Choroid plexus epithelial cell (primary cell): ENCODE measurements around the gene OR5T2.
"Not testable (repeated sequence)": the region's sequence is repeated elsewhere in the genome, so short reads cannot be mapped to it uniquely, and the experiment has no call there.

ENCODE experiments used
- DNase-seq: peaks from one replicate; pipeline ENCODE4 v3.0.0-alpha.2; 2010; ENCODE audit warnings: low read depth
- H3K4me3 ChIP-seq: 2 replicates; pipeline ENCODE4 v1.5.1; 2011; ENCODE audit warnings: low read depth, mild to moderate bottlenecking, control low read depth, low read length, moderate library complexity
- CTCF ChIP-seq: conservative IDR thresholded peaks from 2 replicates; pipeline ENCODE4 v1.5.1; 2011; ENCODE audit warnings: low read depth, mild to moderate bottlenecking, control low read depth, inconsistent platforms, low read length, moderate library complexity

OR5T2 gene

GRCh38 chr11:56234155-56234554 lies at the start of gene OR5T2:
Gene OR5T2, minus strand, starts transcription at chr11:56234255. Its CDS starts 1,193 bp downstream, at chr11:56233062.
- TF ChIP-seq CTCF: no peak
- H3K4me3 ChIP-seq: no peak within 1 kb of the TSS
- no peak for DNase-seq

- no peak for TF ChIP-seq CTCF
- DNase-seq: no peak
- no peak within 1 kb of the TSS for H3K4me3 ChIP-seq
Measured at GRCh38 chr11:56273854-56274253, 39.8 kb upstream of the OR5T2 start, which contains the start of gene OR5T1. Gene OR5T1, plus strand, starts transcription at chr11:56274154. Its CDS starts 1,485 bp downstream, at chr11:56275639.

- no peak for DNase-seq
- no peak for TF ChIP-seq CTCF
- H3K4me3 ChIP-seq: no peak overlapping the region
Measured at GRCh38 chr11:56271092-56271491, 37.0 kb upstream of the OR5T2 start.

GRCh38 chr11:56251954-56252353 lies 17.9 kb upstream of the OR5T2 start, which contains the start of gene OR5T3:
Gene OR5T3, plus strand, starts transcription at chr11:56252254. Its CDS starts 0 bp downstream, at chr11:56252254.
- H3K4me3 ChIP-seq: no peak within 1 kb of the TSS
- TF ChIP-seq CTCF: no peak
- DNase-seq: no peak

- not testable (repeated sequence) for H3K4me3 ChIP-seq, DNase-seq
Measured at GRCh38 chr11:56219735-56220134, 14.3 kb downstream of the OR5T2 start.

GRCh38 chr11:56214537-56214936 lies 19.5 kb downstream of the OR5T2 start:
- no peak overlapping the region for H3K4me3 ChIP-seq
- no peak for DNase-seq
- no peak for TF ChIP-seq CTCF

GRCh38 chr11:56207790-56208189 lies 26.3 kb downstream of the OR5T2 start:
- DNase-seq: no peak
- TF ChIP-seq CTCF: no peak
- no peak overlapping the region for H3K4me3 ChIP-seq

GRCh38 chr11:56197367-56197766 lies 36.7 kb downstream of the OR5T2 start:
- no peak overlapping the region for H3K4me3 ChIP-seq
- TF ChIP-seq CTCF: no peak
- DNase-seq: no peak
